Activated T-cell treated with anti-CD3 and anti-CD28 coated beads, Interleukin-2, amount 50 U/mL, for 24 hours (primary cell): ENCODE results near the gene CLPSL1.

Experiments
- DNase-seq: peaks from one replicate; pipeline ENCODE4 v3.0.0-alpha.2; 2020
- H3K27ac Mint-ChIP-seq: 2 replicates; pipeline ENCODE4 v1.8.0; 2020; ENCODE audit warnings: mild to moderate bottlenecking, mixed read lengths
- H3K27me3 Mint-ChIP-seq: 2 replicates; pipeline ENCODE4 v1.8.0; 2020; ENCODE audit warnings: mixed read lengths
- H3K36me3 Mint-ChIP-seq: 2 replicates; pipeline ENCODE4 v1.8.0; 2020; ENCODE audit warnings: low read depth, mixed read lengths
- H3K4me1 Mint-ChIP-seq: 2 replicates; pipeline ENCODE4 v1.8.0; 2020; ENCODE audit warnings: low read depth, mixed read lengths
- H3K4me3 Mint-ChIP-seq: 2 replicates; pipeline ENCODE4 v1.8.0; 2020; ENCODE audit warnings: mild to moderate bottlenecking, moderate library complexity, mixed read lengths
- H3K9me3 Mint-ChIP-seq: 2 replicates; pipeline ENCODE4 v1.8.0; 2020; ENCODE audit warnings: mixed read lengths

Gene CLPSL1

GRCh38 chr6:35750557-35750956 lies 30.3 kb upstream of the CLPSL1 start:
- H3K9me3 Mint-ChIP-seq = no peaks in the 10 kb centered on the region
- peaks cover 17% of the 10 kb centered on the region for H3K4me1 Mint-ChIP-seq
- no peak for DNase-seq
- H3K27ac Mint-ChIP-seq = no peak overlapping the region
- H3K27me3 Mint-ChIP-seq = no peaks in the 10 kb centered on the region
- no peaks in the 10 kb centered on the region for H3K36me3 Mint-ChIP-seq
- H3K4me3 Mint-ChIP-seq = no peak overlapping the region

GRCh38 chr6:35751594-35751993 lies 29.2 kb upstream of the CLPSL1 start:
- Mint-ChIP-seq H3K9me3 (no peaks in the 10 kb centered on the region), H3K4me3 (no peak overlapping the region), H3K27ac (peak overlapping the region; percentile 44), H3K27me3 (no peaks in the 10 kb centered on the region), H3K4me1 (peaks cover 17% of the 10 kb centered on the region), H3K36me3 (no peaks in the 10 kb centered on the region)
- no peak for DNase-seq

GRCh38 chr6:35752330-35752729 lies 28.5 kb upstream of the CLPSL1 start:
- Mint-ChIP-seq H3K9me3 (no peaks in the 10 kb centered on the region), H3K36me3 (no peaks in the 10 kb centered on the region), H3K27ac (no peak overlapping the region), H3K4me1 (peaks cover 17% of the 10 kb centered on the region), H3K4me3 (no peak overlapping the region), H3K27me3 (no peaks in the 10 kb centered on the region)
- no peak for DNase-seq

- no peak for DNase-seq
- Mint-ChIP-seq H3K36me3 (no peaks in the 10 kb centered on the region), H3K9me3 (no peaks in the 10 kb centered on the region), H3K27ac (no peak overlapping the region), H3K4me1 (peaks cover 17% of the 10 kb centered on the region), H3K27me3 (peaks cover 18% of the 10 kb centered on the region), H3K4me3 (no peak overlapping the region)
Measured at GRCh38 chr6:35754452-35755277, 26.2 kb upstream of the CLPSL1 start.

- no peak overlapping the region for H3K27ac Mint-ChIP-seq
- peaks cover 25% of the 10 kb centered on the region for H3K27me3 Mint-ChIP-seq
- peaks cover 16% of the 10 kb centered on the region for H3K4me1 Mint-ChIP-seq
- no peaks in the 10 kb centered on the region for H3K36me3 Mint-ChIP-seq
- no peak for DNase-seq
- no peaks in the 10 kb centered on the region for H3K9me3 Mint-ChIP-seq
- no peak overlapping the region for H3K4me3 Mint-ChIP-seq
Measured at GRCh38 chr6:35755278-35755924, 25.4 kb upstream of the CLPSL1 start.

GRCh38 chr6:35757456-35758123 lies 23.2 kb upstream of the CLPSL1 start:
- DNase-seq = no peak
- Mint-ChIP-seq H3K27ac (no peak overlapping the region), H3K27me3 (peaks cover 40% of the 10 kb centered on the region), H3K4me1 (no peaks in the 10 kb centered on the region), H3K9me3 (no peaks in the 10 kb centered on the region), H3K4me3 (no peak overlapping the region), H3K36me3 (no peaks in the 10 kb centered on the region)

- Mint-ChIP-seq H3K27me3 (peaks cover 59% of the 10 kb centered on the region), H3K4me3 (no peak overlapping the region), H3K36me3 (no peaks in the 10 kb centered on the region), H3K27ac (no peak overlapping the region), H3K9me3 (no peaks in the 10 kb centered on the region), H3K4me1 (peaks cover 4% of the 10 kb centered on the region)
- DNase-seq = no peak
Measured at GRCh38 chr6:35759426-35759825, 21.4 kb upstream of the CLPSL1 start.

GRCh38 chr6:35765739-35766138 lies 15.1 kb upstream of the CLPSL1 start:
- no peak for DNase-seq
- H3K36me3 Mint-ChIP-seq = no peaks in the 10 kb centered on the region
- no peaks in the 10 kb centered on the region for H3K9me3 Mint-ChIP-seq
- no peak overlapping the region for H3K4me3 Mint-ChIP-seq
- peaks cover 4% of the 10 kb centered on the region for H3K4me1 Mint-ChIP-seq
- H3K27ac Mint-ChIP-seq = no peak overlapping the region
- peaks cover 36% of the 10 kb centered on the region for H3K27me3 Mint-ChIP-seq

GRCh38 chr6:35769211-35769610 lies 11.6 kb upstream of the CLPSL1 start:
- no peaks in the 10 kb centered on the region for H3K9me3 Mint-ChIP-seq
- H3K4me3 Mint-ChIP-seq = no peak overlapping the region
- no peak overlapping the region for H3K27ac Mint-ChIP-seq
- H3K27me3 Mint-ChIP-seq = peaks cover 10% of the 10 kb centered on the region
- peaks cover 1% of the 10 kb centered on the region for H3K4me1 Mint-ChIP-seq
- no peak for DNase-seq
- no peaks in the 10 kb centered on the region for H3K36me3 Mint-ChIP-seq

- Mint-ChIP-seq H3K36me3 (no peaks in the 10 kb centered on the region), H3K27me3 (peaks cover 16% of the 10 kb centered on the region), H3K4me1 (peaks cover 1% of the 10 kb centered on the region), H3K9me3 (no peaks in the 10 kb centered on the region), H3K27ac (no peak overlapping the region), H3K4me3 (no peak overlapping the region)
- DNase-seq = no peak
Measured at GRCh38 chr6:35771343-35771627, 9.5 kb upstream of the CLPSL1 start.

GRCh38 chr6:35774116-35774794 lies 6.6 kb upstream of the CLPSL1 start:
- H3K9me3 Mint-ChIP-seq = no peaks in the 10 kb centered on the region
- H3K27me3 Mint-ChIP-seq = peaks cover 32% of the 10 kb centered on the region
- DNase-seq = no peak
- no peaks in the 10 kb centered on the region for H3K36me3 Mint-ChIP-seq
- peaks cover 4% of the 10 kb centered on the region for H3K4me1 Mint-ChIP-seq
- H3K4me3 Mint-ChIP-seq = no peak overlapping the region
- no peak overlapping the region for H3K27ac Mint-ChIP-seq

GRCh38 chr6:35775031-35775430 lies 5.8 kb upstream of the CLPSL1 start:
- Mint-ChIP-seq H3K4me1 (peaks cover 4% of the 10 kb centered on the region), H3K4me3 (no peak overlapping the region), H3K27ac (no peak overlapping the region), H3K27me3 (peaks cover 32% of the 10 kb centered on the region), H3K9me3 (no peaks in the 10 kb centered on the region), H3K36me3 (no peaks in the 10 kb centered on the region)
- DNase-seq = no peak

- Mint-ChIP-seq H3K9me3 (no peaks in the 10 kb centered on the region), H3K4me1 (peaks cover 4% of the 10 kb centered on the region), H3K36me3 (no peaks in the 10 kb centered on the region), H3K27ac (no peak within 1 kb of the TSS), H3K4me3 (peak within 1 kb of the TSS; percentile 51), H3K27me3 (peaks cover 32% of the 10 kb centered on the region)
- DNase-seq = no peak
Measured at GRCh38 chr6:35776364-35777215, 4.2 kb upstream of the CLPSL1 start, which contains the start of gene CLPSL2. Gene CLPSL2, plus strand, starts transcription at chr6:35776598. Its CDS starts 21 bp downstream, at chr6:35776619.
